ENCODE results near the gene HLA-DRB1.

GRCh38 chr6:32565511-32565910 lies 24.1 kb downstream of the HLA-DRB1 start:
- no peak for TF ChIP-seq CTCF (IDR thresholded peaks at IDR 0.05)
- no peak for TF ChIP-seq POLR2A (IDR thresholded peaks at IDR 0.05)
- TF ChIP-seq POLR2AphosphoS5 (IDR thresholded peaks at IDR 0.05), result no peak
